ENCODE measurements around the gene ARHGAP29. TPM values are rescaled to one million over a fixed set of nuclear protein-coding genes. Genes with fewer than 3 reads are reported as not detected.
"Not testable (repeated sequence)": the region's sequence is repeated elsewhere in the genome, so short reads cannot be mapped to it uniquely, and the experiment has no call there.

Gene ARHGAP29
- total RNA-seq, 1 donor from 2014 or later: 27.3 TPM

- H3K4me3 ChIP-seq: no peak overlapping the region
- H3K9me3 ChIP-seq: no peaks in the 10 kb centered on the region
- intact Hi-C loops (cut with DNase I): no loop called here
- H3K36me3 ChIP-seq: no peaks in the 10 kb centered on the region
- TF ChIP-seq POLR2AphosphoS5 (IDR thresholded peaks at IDR 0.05; ENCODE audit: insufficient read depth in 1 of 2, low read depth in 1 of 2): no peak
- no peak for TF ChIP-seq CTCF (IDR thresholded peaks at IDR 0.05)
- TF ChIP-seq POLR2A (IDR thresholded peaks at IDR 0.05): no peak
- no peaks in the 10 kb centered on the region for H3K27me3 ChIP-seq
- H3K4me1 ChIP-seq: no peaks in the 10 kb centered on the region
- no peak for DNase-seq (ENCODE audit: extremely low spot score in 2 of 2)
- no peak overlapping the region for H3K27ac ChIP-seq
These were observed 81.2 kb downstream of the ARHGAP29 start for GRCh38 chr1:94156096-94156625.

- H3K36me3 ChIP-seq: no peaks in the 10 kb centered on the region
- H3K27ac ChIP-seq: no peak overlapping the region
- no peaks in the 10 kb centered on the region for H3K4me1 ChIP-seq
- intact Hi-C loops (cut with DNase I): no loop called here
- no peak for DNase-seq (ENCODE audit: extremely low spot score in 2 of 2)
- H3K4me3 ChIP-seq: no peak overlapping the region
- no peaks in the 10 kb centered on the region for H3K27me3 ChIP-seq
- no peaks in the 10 kb centered on the region for H3K9me3 ChIP-seq
- TF ChIP-seq CTCF (IDR thresholded peaks at IDR 0.05): no peak
- TF ChIP-seq POLR2AphosphoS5 (IDR thresholded peaks at IDR 0.05; ENCODE audit: insufficient read depth in 1 of 2, low read depth in 1 of 2): no peak
- no peak for TF ChIP-seq POLR2A (IDR thresholded peaks at IDR 0.05)
These were observed 82.4 kb downstream of the ARHGAP29 start for GRCh38 chr1:94154989-94155388.

GRCh38 chr1:94153133-94153532, 84.3 kb downstream of the ARHGAP29 start:
- H3K36me3 ChIP-seq: no peaks in the 10 kb centered on the region
- intact Hi-C loops (cut with DNase I): no loop called here
- H3K27me3 ChIP-seq: no peaks in the 10 kb centered on the region
- H3K9me3 ChIP-seq: no peaks in the 10 kb centered on the region
- H3K27ac ChIP-seq: no peak overlapping the region
- no peaks in the 10 kb centered on the region for H3K4me1 ChIP-seq
- H3K4me3 ChIP-seq: no peak overlapping the region
- TF ChIP-seq POLR2AphosphoS5 (IDR thresholded peaks at IDR 0.05; ENCODE audit: insufficient read depth in 1 of 2, low read depth in 1 of 2) (no peak), CTCF (IDR thresholded peaks at IDR 0.05) (no peak), POLR2A (IDR thresholded peaks at IDR 0.05) (no peak)
- no peak for DNase-seq (ENCODE audit: extremely low spot score in 2 of 2)

DNA sequence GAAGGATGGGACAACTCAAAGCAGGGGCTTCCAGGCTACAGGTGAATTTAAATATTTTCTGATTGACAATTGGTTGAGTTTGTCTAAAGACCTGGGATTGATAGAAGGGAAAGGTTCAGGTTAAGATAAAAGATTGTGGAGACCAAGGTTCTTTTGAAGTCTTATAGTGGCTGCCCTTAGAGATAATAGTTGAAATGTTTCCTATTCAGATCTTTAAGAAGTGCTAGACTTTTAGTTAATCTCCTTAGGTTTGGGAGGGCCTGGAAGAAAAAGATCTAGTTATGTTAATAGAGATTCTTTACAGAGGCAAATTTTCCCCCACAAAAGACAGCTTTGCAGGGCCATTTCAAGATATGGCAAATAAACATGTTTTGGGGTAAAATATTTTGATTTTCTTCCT, 88.2 kb downstream of the ARHGAP29 start:
- DNase-seq (ENCODE audit: extremely low spot score in 2 of 2); H3K36me3 ChIP-seq; H3K27me3 ChIP-seq; H3K27ac ChIP-seq; H3K4me1 ChIP-seq; H3K9me3 ChIP-seq; H3K4me3 ChIP-seq; intact Hi-C loops (cut with DNase I): not testable (repeated sequence)

DNA sequence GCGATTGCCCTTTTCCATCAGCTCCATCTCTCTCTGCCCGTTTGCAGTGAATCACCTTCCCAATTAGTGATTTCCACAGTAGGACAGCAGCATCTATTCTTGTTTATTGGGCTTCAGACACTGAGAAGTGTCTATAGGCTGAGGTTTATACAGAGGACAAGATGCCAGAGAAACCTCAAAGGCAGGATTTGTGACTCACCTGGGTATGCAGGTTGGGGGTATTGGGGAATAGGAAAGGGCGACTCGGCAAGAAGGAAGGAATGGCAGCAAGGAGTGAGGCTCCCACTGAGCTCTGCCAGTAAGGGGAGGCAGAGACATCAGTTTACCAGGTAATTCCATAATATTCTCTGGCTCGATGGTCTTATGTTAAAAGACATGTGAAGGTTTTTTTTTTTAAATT, 91.1 kb downstream of the ARHGAP29 start:
- DNase-seq (ENCODE audit: extremely low spot score in 2 of 2): no peak
- Histone ChIP-seq H3K4me1 (peaks cover 15% of the 10 kb centered on the region), H3K9me3 (no peaks in the 10 kb centered on the region), H3K4me3 (no peak overlapping the region), H3K27me3 (no peaks in the 10 kb centered on the region), H3K27ac (no peak overlapping the region), H3K36me3 (no peaks in the 10 kb centered on the region)
- TF ChIP-seq CTCF (IDR thresholded peaks at IDR 0.05): no peak
- intact Hi-C loops (cut with DNase I): no loop called here

- intact Hi-C loops (cut with DNase I): no loop called here
- no peak overlapping the region for H3K4me3 ChIP-seq
- no peak overlapping the region for H3K27ac ChIP-seq
- peaks cover 15% of the 10 kb centered on the region for H3K4me1 ChIP-seq
- no peak for DNase-seq (ENCODE audit: extremely low spot score in 2 of 2)
- H3K36me3 ChIP-seq: no peaks in the 10 kb centered on the region
- no peaks in the 10 kb centered on the region for H3K9me3 ChIP-seq
- TF ChIP-seq POLR2AphosphoS5 (IDR thresholded peaks at IDR 0.05; ENCODE audit: insufficient read depth in 1 of 2, low read depth in 1 of 2): no peak
- no peak for TF ChIP-seq CTCF (IDR thresholded peaks at IDR 0.05)
- no peaks in the 10 kb centered on the region for H3K27me3 ChIP-seq
These were observed 92.5 kb downstream of the ARHGAP29 start for GRCh38 chr1:94144836-94145235.

Measured in vagina (tissue), 2 donors.